A549 (cell line): ENCODE results near the gene CHAF1A.

Experiments
- BHLHE40 ChIP-seq: IDR thresholded peaks from 2 replicates; pipeline ENCODE4 v1.6.1; 2012; ENCODE audit warnings: low read depth, low read length, inconsistent platforms
- EP300 ChIP-seq, 2 experiments: fragments of >200 bp; sonication (Bioruptor Twin); formaldehyde crosslinking; IDR thresholded peaks; 2 replicates in 1 of 2; 3 replicates in 1 of 2; pipeline ENCODE4 v1.6.1; 2016 to 2017
- MAX ChIP-seq: IDR thresholded peaks from 2 replicates; pipeline ENCODE4 v1.6.1; 2012
- MYC ChIP-seq: IDR thresholded peaks from 2 replicates; pipeline ENCODE4 v1.6.1; 2012; ENCODE audit warnings: mild to moderate bottlenecking, inconsistent platforms, low read length, improper control_type of control experiment, borderline replicate concordance
- RAD21 ChIP-seq, 2 experiments: fragments of >200 bp in 1 of 2; sonication (Bioruptor Twin) in 1 of 2; formaldehyde crosslinking in 1 of 2; IDR thresholded peaks in 1 of 2; conservative IDR thresholded peaks in 1 of 2; 2 replicates in 1 of 2; 3 replicates in 1 of 2; pipeline ENCODE4 v1.6.1; 2012 to 2018; ENCODE audit warnings: inconsistent platforms in 1 of 2
- TF ChIP-seq, protein P1 (sequence below): fragments of >200 bp; sonication (Bioruptor Twin); formaldehyde crosslinking; IDR thresholded peaks from 3 replicates; pipeline ENCODE4 v1.5.1; 2016

DNA sequence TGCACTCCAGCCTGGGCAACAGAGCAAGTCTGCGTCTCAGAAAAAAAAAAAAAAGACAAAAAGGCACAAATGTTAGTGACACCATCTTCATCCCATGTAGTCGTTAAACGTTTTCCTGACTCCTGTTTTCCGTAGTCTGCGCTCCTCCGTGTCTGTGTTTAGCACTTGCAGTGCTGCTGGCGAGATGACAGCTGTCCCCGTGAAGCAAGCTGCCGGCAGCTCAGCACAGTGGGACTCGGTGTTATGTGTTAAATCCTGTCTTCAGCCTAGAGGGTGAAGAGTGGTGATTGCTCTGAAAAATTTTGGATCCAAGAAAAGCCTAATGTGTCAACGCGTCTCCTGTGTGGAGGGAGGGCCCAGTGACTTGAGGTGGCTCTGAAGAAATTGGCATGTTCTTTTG, 36.8 kb downstream of the CHAF1A start:
- TF ChIP-seq, protein P1, sequence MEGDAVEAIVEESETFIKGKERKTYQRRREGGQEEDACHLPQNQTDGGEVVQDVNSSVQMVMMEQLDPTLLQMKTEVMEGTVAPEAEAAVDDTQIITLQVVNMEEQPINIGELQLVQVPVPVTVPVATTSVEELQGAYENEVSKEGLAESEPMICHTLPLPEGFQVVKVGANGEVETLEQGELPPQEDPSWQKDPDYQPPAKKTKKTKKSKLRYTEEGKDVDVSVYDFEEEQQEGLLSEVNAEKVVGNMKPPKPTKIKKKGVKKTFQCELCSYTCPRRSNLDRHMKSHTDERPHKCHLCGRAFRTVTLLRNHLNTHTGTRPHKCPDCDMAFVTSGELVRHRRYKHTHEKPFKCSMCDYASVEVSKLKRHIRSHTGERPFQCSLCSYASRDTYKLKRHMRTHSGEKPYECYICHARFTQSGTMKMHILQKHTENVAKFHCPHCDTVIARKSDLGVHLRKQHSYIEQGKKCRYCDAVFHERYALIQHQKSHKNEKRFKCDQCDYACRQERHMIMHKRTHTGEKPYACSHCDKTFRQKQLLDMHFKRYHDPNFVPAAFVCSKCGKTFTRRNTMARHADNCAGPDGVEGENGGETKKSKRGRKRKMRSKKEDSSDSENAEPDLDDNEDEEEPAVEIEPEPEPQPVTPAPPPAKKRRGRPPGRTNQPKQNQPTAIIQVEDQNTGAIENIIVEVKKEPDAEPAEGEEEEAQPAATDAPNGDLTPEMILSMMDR: no peak
- TF ChIP-seq MYC (no peak), RAD21 (conservative IDR thresholded peaks at IDR 0.05 in 1 of 2, IDR thresholded peaks at IDR 0.05 in 1 of 2) (no peak), EP300 (IDR thresholded peaks at IDR 0.05) (no peak), BHLHE40 (no peak), MAX (no peak)
